ENCODE data around the gene ZNHIT1.

Gene ZNHIT1

DNA sequence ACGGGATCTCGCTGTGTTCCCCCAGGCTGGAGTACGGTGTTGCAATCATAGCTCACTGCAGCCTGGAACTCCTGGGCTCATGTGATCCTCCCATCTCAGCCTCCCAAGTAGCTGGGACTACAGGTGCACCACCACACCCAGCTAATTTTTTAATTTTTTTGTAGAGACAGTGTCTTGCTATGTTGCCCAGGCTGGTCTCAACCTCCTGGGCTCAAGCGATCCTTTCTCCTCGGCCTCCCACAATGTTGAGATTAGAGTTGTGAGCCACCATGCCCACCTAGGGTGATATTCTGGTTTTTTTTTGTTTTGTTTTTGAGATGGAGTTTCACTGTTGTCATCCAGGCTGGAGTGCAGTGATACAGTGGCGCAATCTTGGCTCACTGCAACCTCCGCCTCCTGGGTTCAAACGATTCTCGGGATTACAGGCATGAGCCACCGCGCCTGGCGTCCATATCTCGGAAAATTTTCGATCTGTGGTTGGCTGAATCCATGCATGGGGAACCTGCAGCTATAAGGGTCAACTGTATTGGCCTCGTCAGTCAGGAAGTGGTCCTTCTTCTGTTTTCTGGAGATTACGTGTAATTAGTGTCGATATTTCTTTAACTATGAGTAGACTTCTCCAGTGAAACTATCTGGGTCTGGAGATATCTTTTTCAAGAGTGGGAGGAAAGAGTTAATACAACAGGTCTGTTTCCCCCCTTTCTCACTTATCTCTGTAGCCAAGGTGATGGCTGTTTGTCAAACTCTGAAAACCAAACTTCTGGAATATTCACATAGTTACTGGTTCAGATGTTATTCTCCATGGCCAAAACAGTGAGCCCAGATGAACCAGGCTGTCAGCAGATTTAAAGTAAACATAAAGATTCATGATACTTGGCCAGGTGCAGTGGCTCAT, 47.9 kb downstream of the ZNHIT1 start:
- Histone ChIP-seq H3K27ac (ENCODE audit: low read depth, low read length, severe bottlenecking) (no peak overlapping the region), H3K4me1 (ENCODE audit: control insufficient read depth, insufficient read depth, low read length, poor library complexity, severe bottlenecking) (no peaks in the 10 kb centered on the region), H3K9me3 (ENCODE audit: control insufficient read depth, low read length) (no peaks in the 10 kb centered on the region), H3K4me3 (ENCODE audit: extremely low read depth, insufficient read depth, low read length, poor library complexity, severe bottlenecking) (no peak overlapping the region), H3K36me3 (ENCODE audit: control insufficient read depth, insufficient read depth, low read length) (no peaks in the 10 kb centered on the region)
- 88 to 92% methylated on average over 15 of the region's 17 CpGs for WGBS, 2 experiments (ENCODE audit: insufficient coverage in 2 of 2)

DNA sequence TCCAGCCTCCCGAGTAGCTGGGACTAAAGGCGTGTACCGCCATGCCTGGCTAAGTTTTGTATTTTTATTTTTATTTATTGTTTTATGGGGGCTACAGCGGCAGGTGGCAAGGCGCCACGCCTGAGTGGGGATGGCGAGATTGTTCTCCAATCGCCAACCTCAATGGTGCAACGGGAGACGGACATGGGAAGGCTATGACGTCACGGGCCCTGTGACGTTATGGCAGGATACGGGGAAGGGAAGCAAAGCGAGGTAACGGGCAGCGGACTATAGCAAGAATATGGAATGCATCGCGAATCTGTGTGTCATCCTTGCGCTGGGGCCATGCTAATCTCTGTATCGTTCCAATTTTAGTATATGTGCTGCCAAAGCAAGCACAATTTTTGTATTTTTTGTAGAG, 51.7 kb downstream of the ZNHIT1 start:
- Histone ChIP-seq H3K4me1 (ENCODE audit: control insufficient read depth, insufficient read depth, low read length, poor library complexity, severe bottlenecking) (no peaks in the 10 kb centered on the region), H3K36me3 (ENCODE audit: control insufficient read depth, insufficient read depth, low read length) (no peaks in the 10 kb centered on the region), H3K4me3 (ENCODE audit: extremely low read depth, insufficient read depth, low read length, poor library complexity, severe bottlenecking) (no peak overlapping the region), H3K9me3 (ENCODE audit: control insufficient read depth, low read length) (no peaks in the 10 kb centered on the region), H3K27ac (ENCODE audit: low read depth, low read length, severe bottlenecking) (no peak overlapping the region)
- WGBS, 2 experiments (ENCODE audit: insufficient coverage in 2 of 2), result 91 to 94% methylated on average over 18 to 21 of the region's 21 CpGs

DNA sequence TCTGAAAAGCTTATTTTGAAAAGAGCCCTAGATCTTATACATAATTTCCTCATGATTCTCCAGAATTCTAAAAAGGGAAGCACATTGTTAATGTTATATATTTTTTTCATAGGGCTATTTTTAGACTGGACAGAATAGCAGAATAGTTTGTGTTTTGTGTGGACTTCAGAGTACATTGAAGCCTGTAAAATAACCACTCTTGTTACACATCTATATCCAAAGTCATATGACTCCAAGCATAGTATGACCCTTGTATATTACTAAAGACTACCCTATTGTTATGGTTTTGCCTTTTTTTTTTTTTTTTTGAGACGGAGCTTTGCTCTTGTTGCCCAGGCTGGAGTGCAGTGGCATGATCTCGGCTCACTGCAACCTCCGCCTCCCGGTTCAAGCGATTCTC, 53.1 kb downstream of the ZNHIT1 start:
- H3K36me3 ChIP-seq (ENCODE audit: control insufficient read depth, insufficient read depth, low read length), result no peaks in the 10 kb centered on the region
- 90 to 100% methylated on average over 4 of the region's 5 CpGs for WGBS, 2 experiments (ENCODE audit: insufficient coverage in 2 of 2)
- no peaks in the 10 kb centered on the region for H3K9me3 ChIP-seq (ENCODE audit: control insufficient read depth, low read length)
- no peak overlapping the region for H3K4me3 ChIP-seq (ENCODE audit: extremely low read depth, insufficient read depth, low read length, poor library complexity, severe bottlenecking)
- no peaks in the 10 kb centered on the region for H3K4me1 ChIP-seq (ENCODE audit: control insufficient read depth, insufficient read depth, low read length, poor library complexity, severe bottlenecking)
- no peak overlapping the region for H3K27ac ChIP-seq (ENCODE audit: low read depth, low read length, severe bottlenecking)

DNA sequence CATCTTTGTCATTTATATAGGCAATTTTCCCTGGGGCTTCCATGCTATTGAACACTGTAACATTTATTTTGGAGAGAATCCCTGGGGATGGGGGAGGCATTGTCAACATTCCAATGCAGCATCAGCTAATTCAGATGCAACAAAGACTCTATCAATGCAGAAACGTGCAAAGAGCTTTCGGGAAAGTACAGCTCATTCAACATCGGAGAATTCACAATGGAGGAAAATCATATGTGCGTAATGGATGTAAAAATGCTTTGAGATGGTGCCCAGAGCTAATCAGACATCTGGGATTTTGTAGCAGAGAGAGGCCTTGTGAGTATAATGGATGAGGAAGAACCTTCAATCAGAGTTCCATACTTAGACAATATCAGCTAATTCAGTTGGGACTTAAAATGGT, 55.2 kb downstream of the ZNHIT1 start:
- WGBS, 2 experiments (ENCODE audit: insufficient coverage in 2 of 2), result 66% methylated on average over 4 of the region's 4 CpGs; no CpG with 5 or more reads in 1 of the 2 experiments
- no peak overlapping the region for H3K4me3 ChIP-seq (ENCODE audit: extremely low read depth, insufficient read depth, low read length, poor library complexity, severe bottlenecking)
- H3K9me3 ChIP-seq (ENCODE audit: control insufficient read depth, low read length), result no peaks in the 10 kb centered on the region
- H3K36me3 ChIP-seq (ENCODE audit: control insufficient read depth, insufficient read depth, low read length), result no peaks in the 10 kb centered on the region
- H3K4me1 ChIP-seq (ENCODE audit: control insufficient read depth, insufficient read depth, low read length, poor library complexity, severe bottlenecking), result no peaks in the 10 kb centered on the region
- H3K27ac ChIP-seq (ENCODE audit: low read depth, low read length, severe bottlenecking), result peak overlapping the region; percentile 0
